Osteocyte (in vitro differentiated cells): ENCODE results near the gene MRPL17. TPM values are rescaled to one million over a fixed set of nuclear protein-coding genes. Genes with fewer than 3 reads are reported as not detected.

Experiments
- DNase-seq: peaks from one replicate; pipeline ENCODE4 v3.0.0; 2021; ENCODE audit warnings: mixed read lengths; ENCODE audit not compliant: unreplicated experiment; ENCODE audit errors: extremely low spot score
- H3K27ac Mint-ChIP-seq: one replicate; pipeline ENCODE4 v1.8.0; 2021; ENCODE audit warnings: mild to moderate bottlenecking, mixed read lengths; ENCODE audit not compliant: unreplicated experiment
- H3K27me3 Mint-ChIP-seq: one replicate; pipeline ENCODE4 v1.8.0; 2021; ENCODE audit warnings: mixed read lengths; ENCODE audit not compliant: unreplicated experiment
- H3K36me3 Mint-ChIP-seq: one replicate; pipeline ENCODE4 v1.8.0; 2021; ENCODE audit warnings: mixed read lengths; ENCODE audit not compliant: unreplicated experiment
- H3K4me1 Mint-ChIP-seq: one replicate; pipeline ENCODE4 v1.8.0; 2021; ENCODE audit warnings: mixed read lengths; ENCODE audit not compliant: unreplicated experiment
- H3K4me3 Mint-ChIP-seq: one replicate; pipeline ENCODE4 v1.8.0; 2021; ENCODE audit warnings: mild to moderate bottlenecking, moderate library complexity, mixed read lengths; ENCODE audit not compliant: unreplicated experiment
- H3K9me3 Mint-ChIP-seq: one replicate; pipeline ENCODE4 v1.8.0; 2021; ENCODE audit warnings: mixed read lengths; ENCODE audit not compliant: unreplicated experiment
- CTCF ChIP-seq: fragments of 200-600 bp; sonication (generic); IDR thresholded peaks from 2 replicates; pipeline ENCODE4 v1.5.0; 2021; ENCODE audit warnings: antibody characterized with exemption, mild to moderate bottlenecking, moderate library complexity
- total RNA-seq: library from RNA; stranded (reverse); gene quantifications from 2 replicates; pipeline ENCODE4 v1.2.1, GENCODE V29; 2021

The MRPL17 gene
- total RNA-seq, 1 donor from 2014 or later, result 49.8 TPM

- Mint-ChIP-seq H3K27ac (no peak overlapping the region), H3K4me3 (no peak overlapping the region), H3K4me1 (no peaks in the 10 kb centered on the region), H3K36me3 (peaks cover 5% of the 10 kb centered on the region), H3K9me3 (no peaks in the 10 kb centered on the region), H3K27me3 (no peaks in the 10 kb centered on the region)
- peak; percentile 87 for DNase-seq
- TF ChIP-seq CTCF, result no peak
These were observed 37.1 kb downstream of the MRPL17 start for GRCh38 chr11:6646071-6646470.

- TF ChIP-seq CTCF, result no peak
- Mint-ChIP-seq H3K36me3 (peaks cover 12% of the 10 kb centered on the region), H3K27ac (no peak overlapping the region), H3K4me1 (no peaks in the 10 kb centered on the region), H3K27me3 (no peaks in the 10 kb centered on the region), H3K9me3 (no peaks in the 10 kb centered on the region), H3K4me3 (no peak overlapping the region)
- no peak for DNase-seq
These were observed 40.2 kb downstream of the MRPL17 start for GRCh38 chr11:6642957-6643356.

- Mint-ChIP-seq H3K4me3 (no peak overlapping the region), H3K9me3 (no peaks in the 10 kb centered on the region), H3K4me1 (no peaks in the 10 kb centered on the region), H3K27me3 (no peaks in the 10 kb centered on the region), H3K27ac (no peak overlapping the region), H3K36me3 (peaks cover 12% of the 10 kb centered on the region)
- TF ChIP-seq CTCF, result no peak
- no peak for DNase-seq
These were observed 42.0 kb downstream of the MRPL17 start for GRCh38 chr11:6640985-6641701.

- no peak for TF ChIP-seq CTCF
- peaks cover 12% of the 10 kb centered on the region for H3K36me3 Mint-ChIP-seq
- no peak for DNase-seq
These were observed 42.8 kb downstream of the MRPL17 start for GRCh38 chr11:6640036-6640984.

GRCh38 chr11:6638429-6638828 lies 44.7 kb downstream of the MRPL17 start:
- Mint-ChIP-seq H3K27ac (no peak overlapping the region), H3K4me1 (no peaks in the 10 kb centered on the region), H3K36me3 (peaks cover 9% of the 10 kb centered on the region), H3K9me3 (no peaks in the 10 kb centered on the region), H3K4me3 (no peak overlapping the region), H3K27me3 (no peaks in the 10 kb centered on the region)
- TF ChIP-seq CTCF, result no peak
- DNase-seq, result no peak

More at GRCh38 chr11:6640036-6640984, 42.8 kb downstream of the MRPL17 start:
- no peak overlapping the region for H3K4me3 Mint-ChIP-seq
- H3K9me3 Mint-ChIP-seq, result no peaks in the 10 kb centered on the region
- no peak overlapping the region for H3K27ac Mint-ChIP-seq
- H3K4me1 Mint-ChIP-seq, result no peaks in the 10 kb centered on the region
- no peaks in the 10 kb centered on the region for H3K27me3 Mint-ChIP-seq
